ENCODE results near the gene SLC7A11.

- TF ChIP-seq, protein P1, sequence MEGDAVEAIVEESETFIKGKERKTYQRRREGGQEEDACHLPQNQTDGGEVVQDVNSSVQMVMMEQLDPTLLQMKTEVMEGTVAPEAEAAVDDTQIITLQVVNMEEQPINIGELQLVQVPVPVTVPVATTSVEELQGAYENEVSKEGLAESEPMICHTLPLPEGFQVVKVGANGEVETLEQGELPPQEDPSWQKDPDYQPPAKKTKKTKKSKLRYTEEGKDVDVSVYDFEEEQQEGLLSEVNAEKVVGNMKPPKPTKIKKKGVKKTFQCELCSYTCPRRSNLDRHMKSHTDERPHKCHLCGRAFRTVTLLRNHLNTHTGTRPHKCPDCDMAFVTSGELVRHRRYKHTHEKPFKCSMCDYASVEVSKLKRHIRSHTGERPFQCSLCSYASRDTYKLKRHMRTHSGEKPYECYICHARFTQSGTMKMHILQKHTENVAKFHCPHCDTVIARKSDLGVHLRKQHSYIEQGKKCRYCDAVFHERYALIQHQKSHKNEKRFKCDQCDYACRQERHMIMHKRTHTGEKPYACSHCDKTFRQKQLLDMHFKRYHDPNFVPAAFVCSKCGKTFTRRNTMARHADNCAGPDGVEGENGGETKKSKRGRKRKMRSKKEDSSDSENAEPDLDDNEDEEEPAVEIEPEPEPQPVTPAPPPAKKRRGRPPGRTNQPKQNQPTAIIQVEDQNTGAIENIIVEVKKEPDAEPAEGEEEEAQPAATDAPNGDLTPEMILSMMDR (IDR thresholded peaks at IDR 0.05), result no peak
- no peak for TF ChIP-seq POLR2A (IDR thresholded peaks at IDR 0.05)
These were observed 17.5 kb downstream of the SLC7A11 start for GRCh38 chr4:138224614-138225013.

Data from body of pancreas (tissue), 4 donors.